ENCODE results near the gene KATNB1. TPM values are rescaled to one million over a fixed set of nuclear protein-coding genes. Genes with fewer than 3 reads are reported as not detected.
A peak's percentile ranks its signal among the peaks of the same experiment; 100 is the strongest.

The KATNB1 gene
- total and polyA plus RNA-seq, 4 experiments from 2014 or later: 23.6 to 26.1 (median 25.5) TPM

DNA sequence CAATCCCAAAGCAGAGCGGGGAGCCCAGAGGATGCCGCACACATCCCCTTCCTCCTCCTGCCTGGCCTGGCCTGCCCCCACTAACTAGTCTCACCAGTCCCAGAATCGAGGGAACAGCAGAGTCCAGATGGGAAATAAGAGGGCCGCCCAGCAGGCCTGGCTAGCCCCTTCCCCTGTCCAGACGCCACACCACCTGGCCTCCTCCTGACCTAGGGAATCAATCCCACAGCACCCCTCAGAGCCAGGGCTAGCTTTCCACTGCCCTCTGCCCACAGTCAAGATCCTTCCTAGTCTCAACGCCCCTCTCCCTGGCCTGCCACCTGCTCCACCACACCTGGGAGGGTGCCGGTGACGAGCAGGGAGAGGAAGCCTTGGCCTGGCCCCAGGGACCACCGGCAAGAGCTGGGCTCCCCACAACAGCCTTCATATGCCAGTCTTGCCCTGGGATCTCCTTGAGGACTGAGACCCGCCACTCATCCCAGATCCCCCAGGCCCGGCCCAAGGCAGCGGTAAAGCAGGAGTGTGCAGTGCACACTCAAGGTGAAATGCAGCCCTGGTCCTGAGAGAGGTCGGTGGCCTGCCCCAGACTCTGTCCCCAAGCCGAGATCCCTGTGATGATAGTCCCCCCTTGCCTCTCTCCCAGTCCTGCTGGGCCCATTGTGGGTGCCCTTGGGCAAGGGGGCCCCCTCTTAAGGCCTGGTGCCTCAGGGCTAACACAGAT lies 27.9 kb downstream of the KATNB1 start:
- no peaks in the 10 kb centered on the region for H3K9me3 ChIP-seq (ENCODE audit: control insufficient read depth in 1 of 2, low read length in 2 of 2)
- Mint-ChIP-seq H3K9me3 (no peaks in the 10 kb centered on the region), H3K36me3 (no peaks in the 10 kb centered on the region), H3K4me1 (peaks cover 0 to 3% (median 0%) of the 10 kb centered on the region in 4 donors), H3K27ac (no peak overlapping the region), H3K27me3 (no peaks in the 10 kb centered on the region), H3K4me3 (no peak overlapping the region)
- H3K36me3 ChIP-seq (ENCODE audit: insufficient read depth, low read length): no peaks in the 10 kb centered on the region
- H3K4me1 ChIP-seq (ENCODE audit: insufficient read depth, low read length): no peaks in the 10 kb centered on the region
- H3K4me3 ChIP-seq (ENCODE audit: low read length in 2 of 2): no peak overlapping the region
- H3K27ac ChIP-seq (ENCODE audit: low read depth, low read length): no peak overlapping the region
- ChIA-PET CTCF (ENCODE audit: partially characterized antibody) (no interaction called here), POLR2A (ENCODE audit: partially characterized antibody) (no interaction called here)
- intact Hi-C loops (cut with micrococcal nuclease): no loop called here
- DNase-seq: no peak
- H3K27me3 ChIP-seq (ENCODE audit: insufficient read depth, low read length): no peaks in the 10 kb centered on the region

DNA sequence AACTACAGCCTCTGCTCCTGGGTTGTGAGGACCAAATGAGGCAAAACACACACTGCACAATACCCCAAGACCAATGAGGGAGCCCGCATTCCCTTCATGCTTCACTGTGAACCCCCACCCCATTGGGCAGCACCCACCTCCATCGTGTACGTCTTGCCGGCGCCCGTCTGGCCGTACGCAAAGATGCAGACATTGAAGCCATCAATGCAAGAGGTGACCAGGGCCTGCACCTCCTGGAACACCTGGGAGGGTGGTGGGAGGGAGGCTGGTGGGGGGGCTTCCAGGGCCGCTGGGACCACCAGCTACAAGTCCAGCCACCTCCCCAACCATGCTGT lies 28.4 kb downstream of the KATNB1 start:
- Histone ChIP-seq H3K27me3 (ENCODE audit: insufficient read depth, low read length) (no peaks in the 10 kb centered on the region), H3K4me3 (ENCODE audit: low read length in 2 of 2) (no peak overlapping the region), H3K4me1 (ENCODE audit: insufficient read depth, low read length) (no peaks in the 10 kb centered on the region), H3K9me3 (ENCODE audit: control insufficient read depth in 1 of 2, low read length in 2 of 2) (no peaks in the 10 kb centered on the region), H3K27ac (ENCODE audit: low read depth, low read length) (no peak overlapping the region), H3K36me3 (ENCODE audit: insufficient read depth, low read length) (no peaks in the 10 kb centered on the region)
- H3K9me3 Mint-ChIP-seq: no peaks in the 10 kb centered on the region
- no peak overlapping the region for H3K27ac Mint-ChIP-seq
- no peak overlapping the region for H3K4me3 Mint-ChIP-seq
- ChIA-PET CTCF (ENCODE audit: partially characterized antibody) (no interaction called here), POLR2A (ENCODE audit: partially characterized antibody) (no interaction called here)
- no peaks in the 10 kb centered on the region for H3K4me1 Mint-ChIP-seq
- H3K36me3 Mint-ChIP-seq: no peaks in the 10 kb centered on the region
- H3K27me3 Mint-ChIP-seq: no peaks in the 10 kb centered on the region
- intact Hi-C loops (cut with micrococcal nuclease): no loop called here
- no peak for DNase-seq

DNA sequence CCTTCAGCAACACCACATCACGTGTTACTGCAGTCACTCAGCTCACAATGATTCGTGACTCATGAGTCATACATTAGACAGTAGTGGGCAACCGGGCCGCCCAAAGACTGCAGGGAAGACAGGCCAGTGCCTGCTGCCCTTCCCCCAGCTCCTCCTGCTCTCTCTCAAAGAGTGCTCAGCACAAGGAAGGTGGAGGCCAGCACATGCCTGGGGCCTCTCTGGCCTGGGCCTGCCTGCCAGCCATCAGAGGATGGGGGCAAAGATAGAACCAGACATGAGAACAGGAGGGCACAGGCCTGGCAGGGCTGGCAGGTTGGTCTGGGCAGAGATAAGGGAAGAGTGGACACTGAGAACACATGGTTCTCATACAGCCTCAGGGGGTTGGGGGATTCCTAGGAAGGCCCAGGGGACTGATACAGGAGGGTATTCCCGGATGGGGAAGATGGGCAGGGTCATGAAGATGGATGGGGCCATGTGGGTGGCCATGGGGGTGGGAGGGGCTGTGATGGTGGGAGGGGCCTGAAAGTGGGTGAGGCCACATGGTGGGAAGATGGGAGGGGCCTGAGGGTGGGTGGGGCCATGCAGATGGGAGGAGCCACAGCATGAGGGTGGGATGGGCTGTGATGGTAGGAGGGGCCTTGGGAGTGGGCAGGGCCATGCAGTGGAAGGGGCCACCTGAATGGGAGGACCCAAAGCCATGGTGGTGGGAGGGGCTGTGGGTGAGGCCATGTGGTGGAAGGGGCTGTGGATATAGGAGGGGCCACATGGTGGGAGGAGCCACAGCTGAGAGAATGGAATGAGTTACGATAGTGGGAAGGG lies 29.0 kb downstream of the KATNB1 start:
- Mint-ChIP-seq H3K9me3 (no peaks in the 10 kb centered on the region), H3K27me3 (no peaks in the 10 kb centered on the region), H3K4me1 (no peaks in the 10 kb centered on the region), H3K27ac (no peak overlapping the region), H3K4me3 (no peak overlapping the region), H3K36me3 (no peaks in the 10 kb centered on the region)
- H3K27ac ChIP-seq (ENCODE audit: low read depth, low read length): no peak overlapping the region
- POLR2A ChIA-PET (ENCODE audit: partially characterized antibody): no interaction called here
- H3K4me3 ChIP-seq (ENCODE audit: low read length in 2 of 2): no peak overlapping the region
- H3K4me1 ChIP-seq (ENCODE audit: insufficient read depth, low read length): no peaks in the 10 kb centered on the region
- H3K36me3 ChIP-seq (ENCODE audit: insufficient read depth, low read length): no peaks in the 10 kb centered on the region
- intact Hi-C loops (cut with micrococcal nuclease): no loop called here
- H3K9me3 ChIP-seq (ENCODE audit: control insufficient read depth in 1 of 2, low read length in 2 of 2): no peaks in the 10 kb centered on the region
- H3K27me3 ChIP-seq (ENCODE audit: insufficient read depth, low read length): no peaks in the 10 kb centered on the region
- CTCF ChIA-PET (ENCODE audit: partially characterized antibody): no interaction called here
- peak in 3 of 5 donors; percentile 8 to 50 (median 12) for DNase-seq

DNA sequence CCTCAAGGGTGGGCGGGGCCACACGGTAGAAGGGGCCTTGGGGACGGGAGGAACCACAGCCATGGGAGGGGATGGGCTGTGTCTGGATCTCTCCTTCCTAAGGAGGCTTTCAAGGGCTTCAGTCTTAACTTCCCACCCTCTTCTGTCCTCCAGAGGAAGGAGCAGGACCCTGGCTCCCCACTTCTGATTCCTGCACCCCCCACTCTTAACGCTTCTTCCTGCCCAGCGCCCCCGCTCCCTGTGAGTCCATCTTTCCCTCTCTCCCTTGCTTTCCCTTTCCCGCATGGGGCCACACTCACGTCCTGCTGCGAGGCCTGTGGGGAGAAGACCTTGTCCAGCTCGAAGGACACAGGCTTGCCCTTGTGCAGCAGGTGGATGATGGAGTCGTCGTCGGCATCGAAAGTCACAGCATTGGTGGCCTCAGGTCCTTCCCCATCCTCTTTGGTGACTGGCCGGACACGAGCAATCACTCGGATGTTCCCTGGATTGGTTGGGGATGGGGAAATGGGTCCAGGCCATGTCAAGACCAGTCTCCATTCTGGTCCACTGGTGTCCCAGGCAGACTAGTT lies 29.7 kb downstream of the KATNB1 start:
- H3K9me3 Mint-ChIP-seq: no peaks in the 10 kb centered on the region
- ChIA-PET POLR2A (ENCODE audit: partially characterized antibody) (no interaction called here), CTCF (ENCODE audit: partially characterized antibody) (interaction anchor here (1.3 kb wide), 1 partner anchor 8 kb away, joined by 4 read pairs; no protein-coding TSS in a partner anchor)
- Histone ChIP-seq H3K9me3 (ENCODE audit: control insufficient read depth in 1 of 2, low read length in 2 of 2) (no peaks in the 10 kb centered on the region), H3K27ac (ENCODE audit: low read depth, low read length) (no peak overlapping the region), H3K4me1 (ENCODE audit: insufficient read depth, low read length) (no peaks in the 10 kb centered on the region), H3K36me3 (ENCODE audit: insufficient read depth, low read length) (no peaks in the 10 kb centered on the region), H3K4me3 (ENCODE audit: low read length in 2 of 2) (no peak overlapping the region), H3K27me3 (ENCODE audit: insufficient read depth, low read length) (no peaks in the 10 kb centered on the region)
- no peaks in the 10 kb centered on the region for H3K4me1 Mint-ChIP-seq
- no peaks in the 10 kb centered on the region for H3K27me3 Mint-ChIP-seq
- H3K27ac Mint-ChIP-seq: no peak overlapping the region
- intact Hi-C loops (cut with micrococcal nuclease): no loop called here
- DNase-seq: no peak
- no peaks in the 10 kb centered on the region for H3K36me3 Mint-ChIP-seq
- H3K4me3 Mint-ChIP-seq: no peak overlapping the region

DNA sequence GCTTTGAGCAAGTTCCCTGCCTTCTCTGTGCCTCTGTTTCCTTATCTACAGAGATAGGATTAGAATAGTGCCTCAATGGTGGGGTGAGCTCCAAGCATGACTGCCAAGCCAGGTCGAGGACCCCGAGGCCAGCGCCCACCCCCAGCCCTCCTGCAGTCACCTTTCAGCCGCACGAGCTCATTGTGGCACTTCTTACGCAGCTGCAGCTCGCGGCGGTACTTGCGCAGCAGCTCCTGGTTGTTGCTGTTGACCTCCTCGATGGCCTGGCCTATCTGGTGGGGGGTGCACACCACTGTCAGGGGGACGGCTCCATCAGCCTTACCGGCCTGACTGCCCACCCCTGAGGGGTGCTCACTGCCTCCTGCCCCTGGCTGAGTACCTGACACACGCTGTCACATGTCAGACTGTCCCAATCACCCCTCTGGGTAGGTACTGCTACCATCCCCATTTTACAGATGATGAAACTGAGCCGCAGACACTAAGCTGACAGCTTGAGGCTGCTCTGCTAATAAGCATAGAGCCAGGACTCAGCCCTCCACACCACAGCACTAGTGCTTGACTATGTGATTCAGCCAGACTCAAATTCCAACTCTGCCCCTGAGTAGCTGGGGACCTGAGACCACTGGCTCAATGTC lies 31.3 kb downstream of the KATNB1 start:
- CTCF ChIA-PET (ENCODE audit: partially characterized antibody): interaction anchor here (1.3 kb wide), 1 partner anchor 9 kb away, joined by 4 read pairs; no protein-coding TSS in a partner anchor
- Histone ChIP-seq H3K27me3 (ENCODE audit: insufficient read depth, low read length) (no peaks in the 10 kb centered on the region), H3K4me1 (ENCODE audit: insufficient read depth, low read length) (no peaks in the 10 kb centered on the region), H3K4me3 (ENCODE audit: low read length in 2 of 2) (no peak overlapping the region), H3K9me3 (ENCODE audit: control insufficient read depth in 1 of 2, low read length in 2 of 2) (no peaks in the 10 kb centered on the region), H3K36me3 (ENCODE audit: insufficient read depth, low read length) (no peaks in the 10 kb centered on the region), H3K27ac (ENCODE audit: low read depth, low read length) (no peak overlapping the region)
- no peaks in the 10 kb centered on the region for H3K4me1 Mint-ChIP-seq
- H3K27ac Mint-ChIP-seq: no peak overlapping the region
- POLR2A ChIA-PET (ENCODE audit: partially characterized antibody): no interaction called here
- intact Hi-C loops (cut with micrococcal nuclease): no loop called here
- H3K27me3 Mint-ChIP-seq: no peaks in the 10 kb centered on the region
- DNase-seq: no peak
- H3K9me3 Mint-ChIP-seq: no peaks in the 10 kb centered on the region
- H3K36me3 Mint-ChIP-seq: no peaks in the 10 kb centered on the region
- H3K4me3 Mint-ChIP-seq: no peak overlapping the region

DNA sequence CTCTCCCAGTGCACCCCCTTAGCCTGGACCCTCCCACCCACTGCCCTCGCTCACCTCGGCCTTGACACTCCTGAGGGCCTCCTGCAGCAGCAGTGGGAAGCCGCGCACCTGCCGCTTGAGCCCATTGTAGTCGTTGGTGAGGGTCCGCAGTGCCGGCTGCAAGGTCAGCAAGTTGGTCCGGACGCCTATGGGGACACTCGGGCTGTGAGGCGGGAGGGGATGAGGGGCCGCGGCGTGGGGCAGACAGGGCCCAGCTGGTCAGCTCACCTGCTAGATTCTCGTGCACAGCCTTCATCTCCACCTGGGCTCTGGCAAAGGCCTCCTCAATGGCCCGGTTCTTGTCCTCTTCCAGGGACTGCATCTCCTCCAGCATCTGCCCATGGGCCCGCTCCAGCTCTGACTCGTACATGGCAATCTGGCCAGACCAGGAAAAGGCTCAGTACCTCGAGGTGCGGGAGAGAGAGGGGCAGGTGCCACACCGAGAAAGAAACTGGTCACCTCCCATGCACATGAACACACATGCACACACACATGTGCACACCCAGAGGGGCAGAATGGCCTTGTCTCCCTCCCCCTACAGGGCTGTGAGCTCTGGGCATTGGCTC lies 34.1 kb downstream of the KATNB1 start:
- Mint-ChIP-seq H3K4me3 (no peak overlapping the region), H3K9me3 (no peaks in the 10 kb centered on the region), H3K4me1 (no peaks in the 10 kb centered on the region), H3K27ac (no peak overlapping the region), H3K36me3 (no peaks in the 10 kb centered on the region), H3K27me3 (no peaks in the 10 kb centered on the region)
- Histone ChIP-seq H3K9me3 (ENCODE audit: control insufficient read depth in 1 of 2, low read length in 2 of 2) (no peaks in the 10 kb centered on the region), H3K36me3 (ENCODE audit: insufficient read depth, low read length) (no peaks in the 10 kb centered on the region), H3K4me1 (ENCODE audit: insufficient read depth, low read length) (no peaks in the 10 kb centered on the region), H3K27me3 (ENCODE audit: insufficient read depth, low read length) (no peaks in the 10 kb centered on the region), H3K4me3 (ENCODE audit: low read length in 2 of 2) (no peak overlapping the region), H3K27ac (ENCODE audit: low read depth, low read length) (no peak overlapping the region)
- DNase-seq: no peak
- CTCF ChIA-PET (ENCODE audit: partially characterized antibody): interaction anchor here (1.3 to 1.4 kb wide), 2 partner anchors 8 to 13 kb away, joined by 3 to 5 read pairs; no protein-coding TSS in a partner anchor
- intact Hi-C loops (cut with micrococcal nuclease): no loop called here
- POLR2A ChIA-PET (ENCODE audit: partially characterized antibody): interaction anchor here (1.0 kb wide), 1 partner anchor 34 kb away, joined by 3 read pairs; the partner anchor contains the start of gene KATNB1

DNA sequence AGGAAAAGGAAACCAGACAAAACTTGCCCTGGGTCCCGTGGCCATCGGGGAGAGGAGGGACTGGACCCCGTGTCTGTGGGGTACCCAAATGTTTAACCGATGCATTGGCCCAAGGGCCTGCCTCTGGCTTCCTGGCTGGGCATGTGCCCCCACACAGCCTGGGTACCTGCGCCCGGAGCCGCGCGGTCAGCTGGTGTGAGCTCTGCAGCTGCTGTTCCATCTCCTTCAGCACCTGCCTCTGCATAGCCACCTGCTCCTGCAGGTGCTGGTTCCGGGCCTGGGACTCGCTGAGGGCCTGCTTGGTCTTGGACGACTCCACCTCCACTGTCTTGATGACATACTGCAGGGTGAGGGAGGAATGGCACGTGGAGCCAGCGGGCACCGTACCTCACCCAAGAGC lies 34.8 kb downstream of the KATNB1 start:
- H3K36me3 Mint-ChIP-seq: no peaks in the 10 kb centered on the region
- Histone ChIP-seq H3K27ac (ENCODE audit: low read depth, low read length) (no peak overlapping the region), H3K4me3 (ENCODE audit: low read length in 2 of 2) (no peak overlapping the region), H3K9me3 (ENCODE audit: control insufficient read depth in 1 of 2, low read length in 2 of 2) (no peaks in the 10 kb centered on the region), H3K4me1 (ENCODE audit: insufficient read depth, low read length) (no peaks in the 10 kb centered on the region), H3K27me3 (ENCODE audit: insufficient read depth, low read length) (no peaks in the 10 kb centered on the region), H3K36me3 (ENCODE audit: insufficient read depth, low read length) (no peaks in the 10 kb centered on the region)
- POLR2A ChIA-PET (ENCODE audit: partially characterized antibody): interaction anchor here (1.0 kb wide), 1 partner anchor 35 kb away, joined by 3 read pairs; the partner anchor contains the start of gene KATNB1
- CTCF ChIA-PET (ENCODE audit: partially characterized antibody): interaction anchor here (1.3 to 1.4 kb wide), 2 partner anchors 9 to 13 kb away, joined by 3 to 5 read pairs; no protein-coding TSS in a partner anchor
- no peak for DNase-seq
- intact Hi-C loops (cut with micrococcal nuclease): no loop called here
- H3K4me1 Mint-ChIP-seq: no peaks in the 10 kb centered on the region
- H3K27ac Mint-ChIP-seq: no peak overlapping the region
- H3K4me3 Mint-ChIP-seq: no peak overlapping the region
- H3K9me3 Mint-ChIP-seq: no peaks in the 10 kb centered on the region
- no peaks in the 10 kb centered on the region for H3K27me3 Mint-ChIP-seq
